SK-N-MC (cell line): ENCODE data around the gene CFAP65.

Source experiments
- EZH2 ChIP-seq: fragments of 200-600 bp; sonication (generic); IDR thresholded peaks from one replicate; pipeline ENCODE4 v1.6.1; 2017; ENCODE audit warnings: antibody characterized with exemption
- POLR2AphosphoS5 ChIP-seq: IDR thresholded peaks from 2 replicates; pipeline ENCODE4 v1.6.1; 2012; ENCODE audit warnings: mild to moderate bottlenecking, low read depth, low read length, borderline replicate concordance

DNA sequence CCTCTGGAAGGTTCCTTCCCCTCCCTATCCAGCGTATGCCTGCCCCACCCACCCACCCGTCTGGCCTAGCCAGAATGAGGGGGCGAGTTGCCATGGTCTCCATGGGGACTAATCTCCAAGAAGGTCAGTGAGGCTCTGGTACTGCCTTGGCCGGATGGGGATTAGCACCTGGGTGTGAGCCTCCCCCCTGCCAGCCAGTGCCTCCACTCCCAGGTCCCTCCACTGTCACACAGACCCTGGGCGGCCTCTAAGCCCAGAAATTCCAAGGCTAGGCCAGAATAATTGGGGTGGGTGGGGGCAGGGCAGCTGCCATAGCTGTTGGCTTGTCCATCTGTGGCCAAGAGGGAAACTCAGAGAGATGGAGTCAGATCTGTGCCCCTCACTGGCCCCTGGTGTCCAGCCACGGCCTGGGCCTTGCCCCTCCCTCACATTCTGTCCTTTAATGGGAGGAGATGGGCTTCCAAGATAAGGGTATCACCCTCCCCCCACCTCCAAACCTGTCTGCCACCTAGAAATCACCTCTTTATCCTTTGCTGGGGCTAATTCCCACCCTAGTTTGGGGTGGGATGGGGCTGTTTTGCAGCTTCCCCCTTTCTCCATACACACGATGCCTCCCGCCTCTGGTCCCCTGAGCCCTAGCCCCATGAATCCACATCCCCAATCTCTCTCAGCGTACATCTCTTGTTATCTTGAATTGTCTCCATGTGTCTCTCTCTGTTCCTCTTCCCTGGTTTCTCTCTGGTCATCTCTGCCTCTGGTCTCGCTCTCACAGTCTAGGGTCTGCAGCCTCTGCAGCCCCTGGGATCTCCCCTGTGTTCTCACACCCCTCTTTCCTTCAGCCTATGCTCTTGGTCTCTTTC lies 42.1 kb downstream of the CFAP65 start:
- TF ChIP-seq EZH2 (no peak), POLR2AphosphoS5 (no peak)
